A549 (cell line): ENCODE results near the gene GRM6. TPM values are rescaled to one million over a fixed set of nuclear protein-coding genes. Genes with fewer than 3 reads are reported as not detected.

ENCODE experiments used
- ATAC-seq, 2 experiments: fragments of 200-7000 bp in 1 of 2; fragments of >200 bp in 1 of 2; cut with Nextera tagmentation in 1 of 2; cut with Tn5 transposase in 1 of 2; 3 replicates each; pipeline versions ENCODE4 v1.8.0 to v1.9.1; 2018 to 2020; ENCODE audit warnings: mild to moderate bottlenecking in 1 of 2, moderate library complexity in 1 of 2
- CTCF ChIA-PET: fragments of 300-600 bp; sonication (Branson Sonifier 250); formaldehyde crosslinking; extraction: SDS; loops from one replicate; lab custom pipeline; 2021; ENCODE audit warnings: antibody characterized with exemption, inconsistent platforms; lab: Yijun Ruan, JAX
- POLR2A ChIA-PET: fragments of 350-600 bp; formaldehyde crosslinking; extraction: SDS; loops from one replicate; lab custom pipeline; 2021; ENCODE audit warnings: antibody characterized with exemption, inconsistent platforms; lab: Yijun Ruan, JAX
- DNase-seq, 2 experiments: peaks; one replicate each; pipeline versions ENCODE4 v3.0.0 to v3.0.0-alpha.2; 2011 to 2016; ENCODE audit warnings: low read depth in 1 of 2, low spot score in 1 of 2
- FAIRE-seq: peaks from 2 replicates; lab custom pipeline; 2011; peaks lifted over from hg19 to GRCh38; lab: Jason Lieb, UNC
- H3K27ac ChIP-seq, 2 experiments: fragments of >200 bp; sonication (Bioruptor Twin); formaldehyde crosslinking; 3 replicates each; pipeline ENCODE4 v1.5.1; 2016 to 2017
- H3K4me1 ChIP-seq: fragments of >200 bp; sonication (Bioruptor Twin); formaldehyde crosslinking; 3 replicates; pipeline ENCODE4 v1.6.1; 2016
- H3K4me2 ChIP-seq: fragments of >200 bp; sonication (Bioruptor Twin); formaldehyde crosslinking; 3 replicates; pipeline ENCODE4 v1.6.1; 2016
- H3K4me3 ChIP-seq: fragments of >200 bp; sonication (Bioruptor Twin); formaldehyde crosslinking; 3 replicates; pipeline ENCODE4 v1.5.1; 2016
- H3K9me3 ChIP-seq: fragments of >200 bp; sonication (Bioruptor Twin); formaldehyde crosslinking; 3 replicates; pipeline ENCODE4 v1.6.1; 2016
- BHLHE40 ChIP-seq: IDR thresholded peaks from 2 replicates; pipeline ENCODE4 v1.6.1; 2012; ENCODE audit warnings: low read depth, low read length, inconsistent platforms
- CBX2 ChIP-seq: fragments of 200-600 bp; sonication (generic); IDR thresholded peaks from 2 replicates; pipeline ENCODE4 v1.6.1; 2016; ENCODE audit warnings: low read depth, mild to moderate bottlenecking, borderline replicate concordance
- CEBPB ChIP-seq, 2 experiments: fragments of >200 bp in 1 of 2; sonication (Bioruptor Twin) in 1 of 2; formaldehyde crosslinking in 1 of 2; IDR thresholded peaks; 2 replicates each; pipeline ENCODE4 v1.6.1; 2012 to 2016
- CHD2 ChIP-seq: fragments of 150-350 bp; IDR thresholded peaks from 2 replicates; pipeline ENCODE4 v1.6.1; 2014; ENCODE audit warnings: low read length; ENCODE audit not compliant: partially characterized antibody
- CHD4 ChIP-seq: fragments of 200-600 bp; sonication (generic); IDR thresholded peaks from 2 replicates; pipeline ENCODE4 v1.6.1; 2016; ENCODE audit warnings: antibody characterized with exemption, mild to moderate bottlenecking, borderline replicate concordance
- EHF ChIP-seq: fragments of 250-450 bp; sonication (Bioruptor Pico); IDR thresholded peaks from 2 replicates; pipeline ENCODE4 v1.5.0; 2020; ENCODE audit warnings: mild to moderate bottlenecking
- EHMT2 ChIP-seq: fragments of 200-600 bp; sonication (generic); IDR thresholded peaks from 2 replicates; pipeline ENCODE4 v1.6.1; 2016; ENCODE audit warnings: antibody characterized with exemption, low read depth, mild to moderate bottlenecking, moderate library complexity
- FOSB ChIP-seq: fragments of 250-450 bp; sonication (Bioruptor Pico); IDR thresholded peaks from 2 replicates; pipeline ENCODE4 v1.5.0; 2020; ENCODE audit warnings: mild to moderate bottlenecking, moderate library complexity
- FOSL2 ChIP-seq, 2 experiments: fragments of 450-650 bp in 1 of 2; fragments of >200 bp in 1 of 2; sonication (Bioruptor Twin) in 1 of 2; formaldehyde crosslinking; IDR thresholded peaks; 2 replicates each; pipeline versions ENCODE4 v1.5.0 to v1.6.1; 2016 to 2020; ENCODE audit warnings: mild to moderate bottlenecking in 1 of 2, moderate library complexity in 1 of 2
- GATA3 ChIP-seq: IDR thresholded peaks from 2 replicates; pipeline ENCODE4 v1.6.1; 2012; ENCODE audit warnings: borderline replicate concordance
- KDM5A ChIP-seq: fragments of 200-600 bp; sonication (generic); IDR thresholded peaks from 2 replicates; pipeline ENCODE4 v1.6.1; 2016; ENCODE audit warnings: antibody characterized with exemption, mild to moderate bottlenecking
- MAZ ChIP-seq: fragments of 150-350 bp; IDR thresholded peaks from 2 replicates; pipeline ENCODE4 v1.6.1; 2014; ENCODE audit warnings: antibody characterized with exemption, low read depth, low read length, borderline replicate concordance
- NPAS2 ChIP-seq: fragments of 250-450 bp; sonication (Bioruptor Pico); IDR thresholded peaks from 2 replicates; pipeline ENCODE4 v1.8.0; 2022; ENCODE audit warnings: mild to moderate bottlenecking, moderate library complexity, borderline replicate concordance
- RARB ChIP-seq: fragments of 250-450 bp; sonication (Bioruptor Pico); IDR thresholded peaks from 2 replicates; pipeline ENCODE4 v1.8.0; 2021; ENCODE audit warnings: mild to moderate bottlenecking, moderate library complexity
- RNF2 ChIP-seq: fragments of 200-600 bp; sonication (generic); IDR thresholded peaks from 2 replicates; pipeline ENCODE4 v1.6.1; 2016; ENCODE audit warnings: low read depth, mild to moderate bottlenecking, antibody characterized with exemption, moderate library complexity, borderline replicate concordance
- ZFP36 ChIP-seq: fragments of 450-650 bp; IDR thresholded peaks from 2 replicates; pipeline ENCODE4 v1.6.1; 2014; ENCODE audit warnings: borderline replicate concordance; ENCODE audit not compliant: partially characterized antibody
- ZNF302 ChIP-seq: fragments of 250-450 bp; sonication (Bioruptor Pico); IDR thresholded peaks from 2 replicates; pipeline ENCODE4 v1.9.0; 2021; ENCODE audit warnings: inconsistent platforms, mild to moderate bottlenecking, moderate library complexity
- WGBS: methylation state at CpG from one replicate; pipeline ENCODE4 v1.1.6; 2017; ENCODE audit errors: missing lambda C conversion rate; 5-methylcytosine and 5-hydroxymethylcytosine counted together
- polyA plus RNA-seq, 4 experiments: library from polyadenylated mRNA; depleted of rRNA in 3 of 4; stranded (reverse); fragments of >200 nt; fragmentation: RNase III in 1 of 4; extraction: RNeasy Plus Mini Kit Qiagen cat#74134 plus additional on column Dnase treatment in 1 of 4; gene quantifications; 2 replicates in 3 of 4; 3 replicates in 1 of 4; pipeline ENCODE4 v1.2.3, GENCODE V29; 2011 to 2017
- TF ChIP-seq, protein P1 (sequence below): IDR thresholded peaks from 2 replicates; pipeline ENCODE4 v1.6.1; 2012
- TF ChIP-seq, protein P2 (sequence below): fragments of 450-650 bp; IDR thresholded peaks from 2 replicates; pipeline ENCODE4 v1.6.1; 2014; ENCODE audit warnings: antibody characterized with exemption
- TF ChIP-seq, protein P3 (sequence below): fragments of >200 bp; sonication (Bioruptor Twin); formaldehyde crosslinking; IDR thresholded peaks from 2 replicates; pipeline ENCODE4 v1.6.1; 2016
- TF ChIP-seq, protein P4 (sequence below): fragments of >200 bp; sonication (Bioruptor Twin); formaldehyde crosslinking; IDR thresholded peaks from 3 replicates; pipeline ENCODE4 v1.5.1; 2016
- TF ChIP-seq, protein P5 (sequence below): fragments of 200-600 bp; sonication (generic); IDR thresholded peaks from 2 replicates; pipeline ENCODE4 v1.6.1; 2016; ENCODE audit warnings: antibody characterized with exemption, mild to moderate bottlenecking, moderate library complexity
- TF ChIP-seq, protein P6 (sequence below): fragments of 250-450 bp; sonication (Bioruptor Pico); IDR thresholded peaks from 2 replicates; pipeline ENCODE4 v1.5.0; 2020; ENCODE audit warnings: low read depth, mild to moderate bottlenecking, moderate library complexity

The GRM6 gene
- polyA plus RNA-seq, 2 of the 4 experiments (the other 2 are of a cell fraction), result not detected

DNA sequence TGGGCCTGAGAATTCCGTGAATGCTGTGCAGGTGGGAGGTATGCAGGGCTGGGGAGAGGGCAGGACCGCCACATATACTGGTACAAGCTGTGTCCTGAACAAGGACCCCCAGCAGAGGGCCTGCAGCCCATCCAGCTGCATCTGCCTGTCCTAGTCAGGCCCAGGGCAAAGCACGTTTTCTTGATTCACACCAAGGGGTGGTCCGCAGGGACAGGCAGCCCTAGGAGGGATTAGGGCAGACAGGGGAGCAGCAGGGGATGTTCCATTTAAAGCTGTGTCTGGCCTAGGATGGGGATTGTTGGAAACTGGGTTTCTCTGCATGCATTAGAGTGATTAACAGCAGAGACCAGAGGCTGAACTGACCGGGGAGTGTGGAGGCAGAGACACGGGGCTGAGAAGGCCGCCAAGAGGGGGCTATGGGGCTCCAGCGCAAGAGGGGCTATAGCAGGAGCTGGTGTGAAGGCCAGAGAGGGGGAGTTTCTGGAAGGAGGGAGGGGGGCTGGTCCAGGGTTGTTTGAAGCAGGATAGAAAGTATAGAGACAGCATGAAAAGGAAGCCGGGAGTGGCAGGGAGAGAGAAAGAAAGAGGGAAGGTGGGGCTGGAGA lies 2.7 kb downstream of the GRM6 start:
- ChIA-PET POLR2A (no interaction called here), CTCF (interaction anchor here (1.4 kb wide), 1 partner anchor 49 kb away, joined by 4 read pairs; no protein-coding TSS in a partner anchor)
- ATAC-seq, result no peak
- FAIRE-seq, result no peak
- TF ChIP-seq FOSL2 (IDR thresholded peaks at IDR 0.05) (no peak), FOSL2 (CRISPR knock-in tag; IDR thresholded peaks at IDR 0.05) (no peak), EHF (CRISPR knock-in tag) (no peak), ZNF302 (CRISPR knock-in tag) (no peak), FOSB (CRISPR knock-in tag) (no peak)
- TF ChIP-seq, protein P1, sequence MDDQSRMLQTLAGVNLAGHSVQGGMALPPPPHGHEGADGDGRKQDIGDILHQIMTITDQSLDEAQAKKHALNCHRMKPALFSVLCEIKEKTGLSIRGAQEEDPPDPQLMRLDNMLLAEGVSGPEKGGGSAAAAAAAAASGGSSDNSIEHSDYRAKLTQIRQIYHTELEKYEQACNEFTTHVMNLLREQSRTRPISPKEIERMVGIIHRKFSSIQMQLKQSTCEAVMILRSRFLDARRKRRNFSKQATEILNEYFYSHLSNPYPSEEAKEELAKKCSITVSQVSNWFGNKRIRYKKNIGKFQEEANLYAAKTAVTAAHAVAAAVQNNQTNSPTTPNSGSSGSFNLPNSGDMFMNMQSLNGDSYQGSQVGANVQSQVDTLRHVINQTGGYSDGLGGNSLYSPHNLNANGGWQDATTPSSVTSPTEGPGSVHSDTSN, result no peak
- TF ChIP-seq, protein P2, sequence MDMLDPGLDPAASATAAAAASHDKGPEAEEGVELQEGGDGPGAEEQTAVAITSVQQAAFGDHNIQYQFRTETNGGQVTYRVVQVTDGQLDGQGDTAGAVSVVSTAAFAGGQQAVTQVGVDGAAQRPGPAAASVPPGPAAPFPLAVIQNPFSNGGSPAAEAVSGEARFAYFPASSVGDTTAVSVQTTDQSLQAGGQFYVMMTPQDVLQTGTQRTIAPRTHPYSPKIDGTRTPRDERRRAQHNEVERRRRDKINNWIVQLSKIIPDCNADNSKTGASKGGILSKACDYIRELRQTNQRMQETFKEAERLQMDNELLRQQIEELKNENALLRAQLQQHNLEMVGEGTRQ, result no peak
- no peak overlapping the region for H3K4me3 ChIP-seq
- no peaks in the 10 kb centered on the region for H3K4me1 ChIP-seq
- H3K27ac ChIP-seq, result no peak overlapping the region
- H3K4me2 ChIP-seq, result no peak overlapping the region
- peaks cover 12% of the 10 kb centered on the region for H3K9me3 ChIP-seq
- no peak for DNase-seq
- 9% methylated on average over 9 of the region's 9 CpGs for WGBS

DNA sequence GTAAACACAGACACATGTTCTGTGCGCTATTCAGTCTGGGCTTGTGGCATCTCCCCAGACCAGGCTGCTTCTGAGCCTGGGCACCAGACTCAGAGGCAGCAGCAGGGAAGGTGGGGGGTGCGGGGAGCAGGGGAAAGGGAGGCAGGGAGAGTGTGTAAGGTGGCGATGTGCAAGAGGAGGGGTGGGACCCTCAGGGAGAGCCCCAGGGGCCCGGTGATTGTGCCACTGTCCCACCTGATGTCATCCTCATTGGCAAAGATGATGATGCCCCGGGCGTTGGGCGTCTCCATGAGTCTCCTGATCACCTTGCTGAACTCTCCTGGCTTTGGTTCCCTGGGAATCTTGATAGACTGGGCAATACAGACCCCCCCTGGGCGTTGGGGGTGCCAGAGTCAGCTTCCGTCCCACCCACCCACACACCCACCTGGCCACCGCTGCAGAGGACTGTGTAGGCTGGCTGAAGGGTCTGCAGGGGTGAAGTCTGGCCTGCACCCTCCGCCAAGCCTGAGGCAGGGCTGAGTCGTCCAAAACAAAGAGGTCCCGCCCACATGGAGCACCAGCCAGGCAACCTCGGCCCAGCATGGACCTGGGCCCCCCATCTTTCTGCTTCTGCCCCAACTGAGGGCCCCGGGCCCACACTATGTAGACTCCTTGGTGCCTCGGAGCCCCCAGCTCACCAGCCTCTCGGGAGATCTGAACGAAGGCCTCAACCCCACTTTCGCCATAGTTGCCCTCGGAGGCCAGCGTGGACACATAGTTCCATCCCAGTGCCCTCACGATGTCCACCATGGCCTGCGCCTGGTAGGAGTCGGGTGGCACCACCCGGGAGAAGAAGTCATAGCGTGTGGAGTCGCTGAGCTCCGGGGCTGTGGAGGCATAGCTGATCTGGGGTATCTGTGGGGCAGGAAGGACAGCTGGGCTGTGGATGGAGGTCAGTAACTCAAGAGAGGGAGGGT lies 3.7 kb downstream of the GRM6 start:
- POLR2A ChIA-PET, result no interaction called here
- peaks cover 16% of the 10 kb centered on the region for H3K9me3 ChIP-seq
- no peaks in the 10 kb centered on the region for H3K4me1 ChIP-seq
- no peak overlapping the region for H3K27ac ChIP-seq
- no peak overlapping the region for H3K4me3 ChIP-seq
- WGBS, result 11% methylated on average over 13 of the region's 28 CpGs
- no peak overlapping the region for H3K4me2 ChIP-seq
- FAIRE-seq (no peak), DNase-seq (no peak), ATAC-seq (no peak)
- CTCF ChIA-PET, result no interaction called here
- TF ChIP-seq CBX2, result no peak
- TF ChIP-seq, protein P3, sequence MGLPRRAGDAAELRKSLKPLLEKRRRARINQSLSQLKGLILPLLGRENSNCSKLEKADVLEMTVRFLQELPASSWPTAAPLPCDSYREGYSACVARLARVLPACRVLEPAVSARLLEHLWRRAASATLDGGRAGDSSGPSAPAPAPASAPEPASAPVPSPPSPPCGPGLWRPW, result no peak
- TF ChIP-seq RNF2, result no peak
- TF ChIP-seq CHD2, result no peak
- TF ChIP-seq CHD4, result no peak
- no peak for TF ChIP-seq RARB (CRISPR knock-in tag)
- TF ChIP-seq EHF (CRISPR knock-in tag), result no peak
- TF ChIP-seq, protein P4, sequence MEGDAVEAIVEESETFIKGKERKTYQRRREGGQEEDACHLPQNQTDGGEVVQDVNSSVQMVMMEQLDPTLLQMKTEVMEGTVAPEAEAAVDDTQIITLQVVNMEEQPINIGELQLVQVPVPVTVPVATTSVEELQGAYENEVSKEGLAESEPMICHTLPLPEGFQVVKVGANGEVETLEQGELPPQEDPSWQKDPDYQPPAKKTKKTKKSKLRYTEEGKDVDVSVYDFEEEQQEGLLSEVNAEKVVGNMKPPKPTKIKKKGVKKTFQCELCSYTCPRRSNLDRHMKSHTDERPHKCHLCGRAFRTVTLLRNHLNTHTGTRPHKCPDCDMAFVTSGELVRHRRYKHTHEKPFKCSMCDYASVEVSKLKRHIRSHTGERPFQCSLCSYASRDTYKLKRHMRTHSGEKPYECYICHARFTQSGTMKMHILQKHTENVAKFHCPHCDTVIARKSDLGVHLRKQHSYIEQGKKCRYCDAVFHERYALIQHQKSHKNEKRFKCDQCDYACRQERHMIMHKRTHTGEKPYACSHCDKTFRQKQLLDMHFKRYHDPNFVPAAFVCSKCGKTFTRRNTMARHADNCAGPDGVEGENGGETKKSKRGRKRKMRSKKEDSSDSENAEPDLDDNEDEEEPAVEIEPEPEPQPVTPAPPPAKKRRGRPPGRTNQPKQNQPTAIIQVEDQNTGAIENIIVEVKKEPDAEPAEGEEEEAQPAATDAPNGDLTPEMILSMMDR, result no peak
- TF ChIP-seq GATA3, result no peak
- no peak for TF ChIP-seq CEBPB (IDR thresholded peaks at IDR 0.05)
- TF ChIP-seq ZFP36, result no peak
- TF ChIP-seq, protein P5, sequence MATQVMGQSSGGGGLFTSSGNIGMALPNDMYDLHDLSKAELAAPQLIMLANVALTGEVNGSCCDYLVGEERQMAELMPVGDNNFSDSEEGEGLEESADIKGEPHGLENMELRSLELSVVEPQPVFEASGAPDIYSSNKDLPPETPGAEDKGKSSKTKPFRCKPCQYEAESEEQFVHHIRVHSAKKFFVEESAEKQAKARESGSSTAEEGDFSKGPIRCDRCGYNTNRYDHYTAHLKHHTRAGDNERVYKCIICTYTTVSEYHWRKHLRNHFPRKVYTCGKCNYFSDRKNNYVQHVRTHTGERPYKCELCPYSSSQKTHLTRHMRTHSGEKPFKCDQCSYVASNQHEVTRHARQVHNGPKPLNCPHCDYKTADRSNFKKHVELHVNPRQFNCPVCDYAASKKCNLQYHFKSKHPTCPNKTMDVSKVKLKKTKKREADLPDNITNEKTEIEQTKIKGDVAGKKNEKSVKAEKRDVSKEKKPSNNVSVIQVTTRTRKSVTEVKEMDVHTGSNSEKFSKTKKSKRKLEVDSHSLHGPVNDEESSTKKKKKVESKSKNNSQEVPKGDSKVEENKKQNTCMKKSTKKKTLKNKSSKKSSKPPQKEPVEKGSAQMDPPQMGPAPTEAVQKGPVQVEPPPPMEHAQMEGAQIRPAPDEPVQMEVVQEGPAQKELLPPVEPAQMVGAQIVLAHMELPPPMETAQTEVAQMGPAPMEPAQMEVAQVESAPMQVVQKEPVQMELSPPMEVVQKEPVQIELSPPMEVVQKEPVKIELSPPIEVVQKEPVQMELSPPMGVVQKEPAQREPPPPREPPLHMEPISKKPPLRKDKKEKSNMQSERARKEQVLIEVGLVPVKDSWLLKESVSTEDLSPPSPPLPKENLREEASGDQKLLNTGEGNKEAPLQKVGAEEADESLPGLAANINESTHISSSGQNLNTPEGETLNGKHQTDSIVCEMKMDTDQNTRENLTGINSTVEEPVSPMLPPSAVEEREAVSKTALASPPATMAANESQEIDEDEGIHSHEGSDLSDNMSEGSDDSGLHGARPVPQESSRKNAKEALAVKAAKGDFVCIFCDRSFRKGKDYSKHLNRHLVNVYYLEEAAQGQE, result no peak
- TF ChIP-seq, protein P6, sequence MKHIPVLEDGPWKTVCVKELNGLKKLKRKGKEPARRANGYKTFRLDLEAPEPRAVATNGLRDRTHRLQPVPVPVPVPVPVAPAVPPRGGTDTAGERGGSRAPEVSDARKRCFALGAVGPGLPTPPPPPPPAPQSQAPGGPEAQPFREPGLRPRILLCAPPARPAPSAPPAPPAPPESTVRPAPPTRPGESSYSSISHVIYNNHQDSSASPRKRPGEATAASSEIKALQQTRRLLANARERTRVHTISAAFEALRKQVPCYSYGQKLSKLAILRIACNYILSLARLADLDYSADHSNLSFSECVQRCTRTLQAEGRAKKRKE (CRISPR knock-in tag), result no peak
- TF ChIP-seq KDM5A, result no peak
- TF ChIP-seq NPAS2 (CRISPR knock-in tag), result no peak
- no peak for TF ChIP-seq BHLHE40
- no peak for TF ChIP-seq EHMT2
- TF ChIP-seq MAZ, result no peak
